ENCODE measurements around the gene ARAP1.

GRCh38 chr11:72769680-72770079 is 17.5 kb upstream of the ARAP1 start:
- TF ChIP-seq POLR2AphosphoS5 (IDR thresholded peaks at IDR 0.05; ENCODE audit: low read depth, low read length), result no peak
- TF ChIP-seq REST (IDR thresholded peaks at IDR 0.05; ENCODE audit: insufficient read depth in 1 of 2, low read depth in 2 of 2, low read length in 1 of 2), result no peak
- no peak for TF ChIP-seq CTCF (IDR thresholded peaks at IDR 0.05)

Data from Panc1 (cell line).